HG03280 (cell line): Measurements from ENCODE around the gene FYCO1.

ENCODE experiments used
- ATAC-seq: cut with Tn5 transposase; IDR thresholded peaks from one replicate; pipeline ENCODE4 v1.9.1; 2021; ENCODE audit warnings: mild to moderate bottlenecking, moderate library complexity; ENCODE audit not compliant: unreplicated experiment

Gene FYCO1

DNA sequence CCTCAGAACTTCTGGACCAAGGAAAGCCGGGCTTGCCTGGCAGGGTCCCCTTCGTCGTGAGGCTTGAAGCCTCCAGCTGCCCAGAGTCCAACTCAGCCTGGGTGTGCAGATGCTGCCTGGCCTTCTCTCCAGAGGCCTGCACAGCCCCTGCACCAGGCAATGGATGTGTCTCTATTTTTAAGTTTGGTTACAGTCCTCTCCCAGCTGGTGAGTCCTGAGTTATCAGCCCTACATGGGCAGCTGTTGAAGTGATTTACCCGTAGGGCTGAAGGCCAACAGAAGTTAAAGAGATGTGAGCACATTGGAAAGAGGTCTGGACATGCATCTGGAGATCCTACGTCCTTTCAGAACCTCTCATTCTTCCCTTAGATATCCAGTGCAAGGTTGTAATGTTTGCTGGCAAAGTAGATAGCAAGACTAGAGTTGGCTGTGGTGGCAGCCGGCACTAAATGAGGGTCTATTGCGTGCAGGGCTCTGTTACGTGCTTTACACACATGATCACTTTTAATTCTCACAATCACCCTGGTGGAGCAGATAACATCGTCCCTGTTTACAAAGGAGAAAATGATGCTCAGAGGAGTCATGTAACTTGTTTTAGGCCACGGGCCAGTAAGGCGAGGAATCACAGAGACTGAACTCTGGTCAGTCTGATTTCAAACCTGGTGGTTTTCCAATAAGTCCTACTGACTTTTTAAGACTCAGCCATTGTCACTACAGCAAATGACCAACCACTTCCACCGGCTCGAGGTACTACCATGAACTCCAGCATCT is 9.9 kb downstream of the FYCO1 start:
- ATAC-seq = no peak

DNA sequence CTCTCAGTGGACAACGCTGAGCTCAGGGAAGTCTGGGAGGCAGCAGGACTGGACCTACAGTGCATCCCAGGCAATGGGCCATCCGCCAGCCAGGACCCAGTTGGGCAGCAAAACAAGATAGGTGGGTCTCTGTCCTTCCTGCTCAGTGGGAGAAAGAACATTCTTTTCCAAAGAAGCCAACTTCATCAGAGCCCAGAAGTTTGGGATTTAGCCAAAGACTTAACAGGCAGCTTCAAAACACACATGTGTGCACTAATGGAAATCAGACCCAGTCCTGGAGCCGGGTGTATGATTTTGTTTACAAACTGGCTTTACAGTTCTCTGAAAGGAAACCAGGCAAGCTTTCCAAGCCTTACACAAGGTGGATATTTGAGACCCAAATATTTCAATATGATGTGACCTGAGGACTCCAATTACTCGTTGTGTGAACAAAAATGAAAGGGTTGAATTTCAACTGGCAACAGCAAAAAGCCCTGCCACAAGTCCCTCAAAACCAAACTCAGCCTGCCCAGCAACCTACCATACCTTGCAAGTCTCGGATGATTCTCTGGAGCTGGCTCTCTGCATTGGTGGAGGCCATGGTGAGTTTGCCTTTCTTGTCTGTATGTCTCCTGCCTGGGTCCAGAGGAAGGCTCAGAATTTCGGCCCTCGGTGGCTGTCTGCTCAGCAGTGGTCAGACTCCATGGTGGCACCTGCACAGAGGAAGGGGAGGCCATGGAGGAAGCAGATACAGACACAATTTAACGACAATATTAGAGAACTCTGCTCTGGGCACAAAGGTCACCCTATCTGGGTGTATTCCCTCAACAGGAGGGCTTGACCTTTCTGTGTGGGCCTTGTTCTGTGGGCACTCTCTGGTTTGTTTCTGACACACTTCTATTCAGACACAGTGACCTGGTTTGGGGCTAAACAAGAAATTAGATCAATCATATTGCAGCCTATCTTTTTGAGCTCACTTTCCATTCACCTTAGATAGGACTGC is 11.0 kb downstream of the FYCO1 start:
- no peak for ATAC-seq

DNA sequence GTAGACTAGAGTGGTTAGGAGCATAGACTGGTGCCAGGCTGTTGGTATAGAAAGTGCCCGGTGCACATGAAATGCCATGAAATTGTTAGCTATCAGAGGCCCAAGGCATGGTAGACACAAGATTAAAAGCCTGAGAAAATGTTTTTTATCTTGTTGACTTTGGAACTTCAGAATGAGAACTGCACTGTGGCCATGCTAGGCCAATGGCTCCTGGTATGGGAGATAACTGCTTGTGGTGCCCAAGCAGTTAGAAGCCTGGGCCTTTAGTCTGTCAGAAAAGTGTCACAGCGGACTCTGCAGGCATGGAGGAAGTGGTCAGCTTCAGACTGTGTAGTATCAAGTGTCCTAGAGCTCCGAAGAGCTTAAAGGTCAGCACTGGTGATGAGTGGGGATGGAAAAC is 11.9 kb downstream of the FYCO1 start:
- no peak for ATAC-seq

DNA sequence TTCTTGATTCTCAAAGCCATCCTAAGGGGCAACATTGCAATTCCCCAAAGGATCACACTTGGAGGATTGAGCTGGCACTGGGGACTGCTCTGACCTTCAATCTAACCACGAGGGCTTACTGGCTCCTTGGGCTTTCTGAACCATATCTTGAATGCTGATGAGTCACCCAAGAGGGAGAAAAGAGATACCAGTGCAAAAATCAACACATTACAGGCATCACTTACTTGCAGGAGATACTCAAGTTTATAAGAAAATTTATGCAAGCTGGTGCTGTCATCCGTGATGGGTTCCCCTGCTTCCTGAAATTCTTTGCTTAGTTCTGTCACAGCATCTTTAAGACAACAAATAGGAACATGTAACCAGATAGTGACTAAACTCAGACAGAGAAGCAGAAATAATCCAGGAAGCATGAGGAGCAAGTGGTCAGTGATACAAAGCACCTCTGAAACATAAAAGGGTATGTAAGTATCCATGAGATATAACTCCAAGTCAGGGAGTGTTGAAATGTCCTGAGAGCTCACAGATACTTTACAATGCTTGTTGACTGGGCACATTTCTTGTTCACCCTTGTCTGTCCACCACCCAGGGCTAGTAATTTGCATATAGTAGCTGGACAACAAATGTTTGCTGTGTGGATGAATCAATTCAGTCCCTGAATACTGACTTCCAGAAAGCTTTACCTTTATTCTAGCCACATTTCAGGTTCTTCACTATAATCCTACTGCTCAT is 14.1 kb downstream of the FYCO1 start:
- no peak for ATAC-seq

GRCh38 chr3:45980819-45981218 is 14.8 kb downstream of the FYCO1 start:
- no peak for ATAC-seq

DNA sequence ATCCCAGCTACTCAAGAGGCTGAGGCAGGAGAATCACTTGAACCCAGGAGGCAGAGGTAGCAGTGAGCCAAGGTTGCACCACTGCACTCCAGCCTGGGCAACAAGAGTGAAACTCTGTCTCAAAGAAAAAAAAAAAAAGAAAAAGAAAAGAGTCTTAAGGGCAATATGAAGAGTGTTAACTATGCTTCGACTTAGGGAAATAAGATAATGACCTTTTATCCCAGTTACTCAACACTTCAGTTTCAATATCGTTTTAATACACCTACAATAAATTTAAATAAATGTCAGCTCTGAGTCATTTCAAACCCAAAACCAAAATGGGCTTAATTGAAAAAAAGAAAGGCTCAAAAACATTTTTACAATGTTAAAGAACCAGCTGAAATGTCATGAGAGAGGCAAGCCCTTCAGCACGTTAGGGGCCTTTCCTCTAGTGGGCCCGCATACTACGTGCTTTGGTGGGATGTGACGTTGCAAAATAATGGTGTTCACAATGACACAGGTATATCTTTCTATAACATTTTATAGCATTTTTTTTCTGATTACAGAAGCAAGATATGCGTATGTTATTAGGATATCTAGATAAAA is 15.3 kb downstream of the FYCO1 start:
- ATAC-seq = no peak

- ATAC-seq = no peak
Observed at GRCh38 chr3:45979378-45979777, 16.2 kb downstream of the FYCO1 start.

DNA sequence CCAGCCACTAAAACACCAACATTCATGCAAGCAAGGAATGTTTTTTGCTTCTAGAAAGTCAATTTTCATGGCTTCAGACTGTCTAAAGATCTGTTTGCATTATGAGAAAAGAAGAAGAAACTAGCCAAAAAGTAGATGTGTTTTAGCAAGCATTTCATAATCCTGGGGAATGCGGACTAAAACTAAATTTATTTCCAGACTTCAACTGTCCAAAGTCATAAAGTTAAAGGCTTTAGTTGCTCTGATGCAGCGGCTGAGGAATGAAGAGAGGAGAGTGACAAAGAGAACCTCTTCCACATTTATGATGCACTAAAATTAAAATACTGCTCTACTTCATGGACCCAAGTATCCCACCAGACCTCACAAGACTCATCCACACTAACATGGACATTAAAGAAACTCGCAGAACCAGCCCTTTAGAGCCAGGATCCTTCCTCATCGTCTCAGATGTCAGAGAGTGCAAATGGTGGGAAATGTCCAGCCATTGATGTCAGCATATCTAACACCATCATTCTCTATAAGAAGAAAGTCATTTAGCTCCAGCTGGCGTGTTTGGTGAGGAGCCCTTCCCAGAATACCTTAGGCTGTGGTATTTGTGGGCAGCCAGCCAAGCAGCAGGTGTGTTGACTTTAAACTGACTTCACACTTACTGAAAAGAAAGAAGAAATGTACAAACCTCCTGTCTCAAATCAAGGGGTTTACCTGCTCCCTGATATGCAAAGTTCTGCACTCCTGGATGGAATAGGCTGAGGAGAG is 17.4 kb downstream of the FYCO1 start:
- ATAC-seq = no peak

DNA sequence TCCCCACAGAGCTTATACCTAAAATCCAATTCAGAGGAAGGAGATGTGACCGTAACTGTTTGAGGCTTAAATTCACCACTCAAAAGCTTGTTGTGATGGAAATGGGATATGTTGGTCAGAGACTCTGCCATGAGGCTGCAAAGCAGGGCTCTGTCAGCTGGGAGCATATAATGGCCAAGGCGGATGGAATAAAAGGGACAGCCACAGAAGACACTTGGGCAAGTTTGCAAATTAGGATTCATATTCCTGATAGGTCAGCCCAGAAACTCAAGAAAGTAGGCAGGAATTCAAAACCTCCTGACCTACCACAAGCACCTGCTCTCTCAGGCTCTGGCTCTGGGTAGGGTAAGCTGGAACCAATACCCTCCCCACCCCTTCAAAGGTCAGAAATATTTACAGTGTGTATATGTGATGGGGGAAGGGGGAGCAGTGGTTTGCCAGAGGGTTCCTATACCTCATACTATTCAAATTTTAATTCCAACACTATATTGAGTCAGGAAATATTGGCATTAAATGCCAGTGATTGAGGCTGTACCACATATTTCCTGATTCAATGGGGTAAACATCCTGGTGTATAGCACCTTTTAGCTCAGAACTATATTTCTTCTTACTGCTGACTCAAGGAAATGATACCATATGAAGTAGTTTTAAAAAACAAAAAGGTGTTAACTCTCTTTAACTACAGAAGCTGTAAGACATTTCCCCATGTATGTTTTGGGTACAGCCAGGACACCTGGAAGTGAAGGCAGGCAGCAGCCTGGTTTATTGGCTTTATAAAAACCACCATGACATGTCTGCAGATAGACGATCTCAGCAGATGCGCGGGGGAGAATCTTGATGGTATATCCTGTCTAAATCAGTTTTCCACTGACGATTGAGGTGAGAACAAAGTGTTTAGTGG is 19.2 kb downstream of the FYCO1 start:
- ATAC-seq = no peak

- no peak for ATAC-seq
Observed at GRCh38 chr3:45975686-45976085, 19.9 kb downstream of the FYCO1 start.

- ATAC-seq = no peak
Observed at GRCh38 chr3:45974686-45975085, 20.9 kb downstream of the FYCO1 start.

- ATAC-seq = no peak
Observed at GRCh38 chr3:45972534-45973402, 22.9 kb downstream of the FYCO1 start.

DNA sequence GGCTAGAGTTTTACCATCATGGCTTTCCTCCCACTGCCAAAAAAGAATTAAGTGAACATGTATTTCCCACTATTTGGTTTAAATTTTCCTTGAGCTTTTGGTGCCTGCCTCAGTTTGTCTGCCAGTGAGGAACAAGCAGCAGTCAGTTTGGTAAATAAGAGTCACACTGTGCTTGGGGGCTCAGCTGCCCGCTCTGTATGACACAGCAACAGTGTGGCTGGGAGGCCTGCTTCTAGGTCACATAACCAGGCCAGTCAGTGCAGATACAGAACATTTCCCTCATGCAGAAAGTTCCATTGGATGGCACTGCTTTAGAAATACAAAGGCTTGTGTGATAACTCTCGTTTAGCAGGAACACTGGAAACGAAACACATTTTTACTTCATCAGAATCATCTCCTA is 25.7 kb downstream of the FYCO1 start:
- no peak for ATAC-seq

- ATAC-seq = no peak
Observed at GRCh38 chr3:45969116-45969515, 26.5 kb downstream of the FYCO1 start.

DNA sequence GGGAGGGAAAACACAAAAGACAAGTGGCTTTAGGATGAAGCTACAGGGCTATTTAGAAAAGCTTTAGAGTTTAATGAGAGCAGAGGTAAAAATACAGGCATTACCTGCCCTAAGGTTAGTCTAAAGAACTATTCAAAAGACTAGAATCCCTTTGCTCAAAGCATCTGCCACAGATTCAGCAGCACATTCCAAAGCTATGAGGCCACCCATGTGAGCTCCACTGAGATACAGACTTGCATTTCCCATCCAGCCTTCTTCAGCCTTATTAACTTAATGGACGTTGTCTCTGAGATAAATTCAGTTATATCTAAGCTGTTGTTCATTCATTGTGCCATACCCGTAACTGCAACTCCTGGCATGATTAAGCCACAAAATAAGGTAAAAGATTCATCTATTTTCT is 26.9 kb downstream of the FYCO1 start:
- no peak for ATAC-seq

DNA sequence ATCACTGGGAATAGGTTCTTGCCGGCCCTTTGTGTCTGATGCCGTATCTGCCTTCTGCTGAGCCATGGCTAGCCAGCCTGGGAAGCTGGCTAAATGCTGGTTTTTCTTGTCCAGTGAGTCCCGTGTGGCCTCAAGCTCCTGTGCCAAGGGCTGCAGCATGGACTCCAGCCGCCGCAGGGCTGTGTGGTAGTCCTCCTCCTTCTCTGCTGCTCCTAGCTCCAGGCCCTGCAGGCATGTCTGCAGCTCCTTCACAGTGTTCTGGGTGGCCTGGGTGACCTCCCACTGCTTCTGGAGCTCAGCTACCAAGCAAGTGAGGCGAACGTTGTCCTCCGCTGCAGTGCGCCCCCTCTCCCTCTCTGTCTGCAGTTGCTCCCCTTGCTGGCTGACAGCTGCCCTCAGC is 27.5 kb downstream of the FYCO1 start:
- ATAC-seq = no peak

DNA sequence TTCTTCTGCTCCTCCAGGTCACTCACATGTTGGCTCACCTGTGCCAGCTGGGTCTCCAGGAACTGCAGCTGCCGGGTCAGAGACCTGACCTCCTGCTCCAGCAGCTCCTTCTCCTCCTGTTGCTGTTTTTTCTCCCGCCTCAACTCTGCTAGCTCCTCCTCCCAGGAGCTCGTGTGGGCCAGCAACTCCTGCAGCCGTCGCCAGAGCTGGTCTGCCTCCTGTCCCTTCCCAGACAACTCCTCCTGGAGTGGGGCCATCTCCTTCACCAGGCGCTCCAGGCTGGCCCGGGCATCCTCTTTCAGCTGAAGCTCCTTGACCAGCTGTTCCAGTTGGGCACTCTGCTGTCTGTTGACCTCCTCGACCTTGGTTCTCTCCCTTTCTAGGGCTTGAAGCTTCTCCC is 27.9 kb downstream of the FYCO1 start:
- ATAC-seq = no peak

- no peak for ATAC-seq
Observed at GRCh38 chr3:45966950-45967640, 28.5 kb downstream of the FYCO1 start.
